ENCODE data around the gene SETBP1.

Gene SETBP1

GRCh38 chr18:44766450-44766849 lies 85.8 kb downstream of the SETBP1 start:
- DNase-seq: no peak

GRCh38 chr18:44767807-44768206 lies 87.1 kb downstream of the SETBP1 start:
- no peak for DNase-seq

GRCh38 chr18:44770641-44771040 lies 90.0 kb downstream of the SETBP1 start:
- DNase-seq: no peak

GRCh38 chr18:44771572-44771955 lies 90.9 kb downstream of the SETBP1 start:
- no peak for DNase-seq

- DNase-seq: no peak
Observed at GRCh38 chr18:44771956-44772917, 91.5 kb downstream of the SETBP1 start.

GRCh38 chr18:44773640-44774155 lies 93.0 kb downstream of the SETBP1 start:
- no peak for DNase-seq

GRCh38 chr18:44774191-44774590 lies 93.5 kb downstream of the SETBP1 start:
- no peak for DNase-seq

- no peak for DNase-seq
Observed at GRCh38 chr18:44777457-44778192, 96.9 kb downstream of the SETBP1 start.

- no peak for DNase-seq
Observed at GRCh38 chr18:44778788-44779187, 98.1 kb downstream of the SETBP1 start.

- no peak for DNase-seq
Observed at GRCh38 chr18:44779753-44780292, 99.1 kb downstream of the SETBP1 start.

- no peak for DNase-seq
Observed at GRCh38 chr18:44781886-44782285, 101.2 kb downstream of the SETBP1 start.

GRCh38 chr18:44782617-44783016 lies 101.9 kb downstream of the SETBP1 start:
- no peak for DNase-seq

- no peak for DNase-seq
Observed at GRCh38 chr18:44783371-44783770, 102.7 kb downstream of the SETBP1 start.

GRCh38 chr18:44786257-44786656 lies 105.6 kb downstream of the SETBP1 start:
- DNase-seq: no peak

- no peak for DNase-seq
Observed at GRCh38 chr18:44786688-44787087, 106.0 kb downstream of the SETBP1 start.

GRCh38 chr18:44788334-44788733 lies 107.6 kb downstream of the SETBP1 start:
- DNase-seq: no peak

- DNase-seq: no peak
Observed at GRCh38 chr18:44789710-44790109, 109.0 kb downstream of the SETBP1 start.

GRCh38 chr18:44790860-44791259 lies 110.2 kb downstream of the SETBP1 start:
- no peak for DNase-seq

- no peak for DNase-seq
Observed at GRCh38 chr18:44791520-44791919, 110.8 kb downstream of the SETBP1 start.

- no peak for DNase-seq
Observed at GRCh38 chr18:44792456-44793061, 111.9 kb downstream of the SETBP1 start.

GRCh38 chr18:44793194-44793593 lies 112.5 kb downstream of the SETBP1 start:
- no peak for DNase-seq

GRCh38 chr18:44793685-44794084 lies 113.0 kb downstream of the SETBP1 start:
- DNase-seq: no peak

- DNase-seq: no peak
Observed at GRCh38 chr18:44795241-44795640, 114.6 kb downstream of the SETBP1 start.

Data from stimulated activated naive CD4-positive, alpha-beta T cell (primary cell).